ENCODE data around the gene SFT2D1.

- TF ChIP-seq POLR2A (IDR thresholded peaks at IDR 0.05; ENCODE audit: extremely low read depth, insufficient read length): no peak
- TF ChIP-seq, protein P1, sequence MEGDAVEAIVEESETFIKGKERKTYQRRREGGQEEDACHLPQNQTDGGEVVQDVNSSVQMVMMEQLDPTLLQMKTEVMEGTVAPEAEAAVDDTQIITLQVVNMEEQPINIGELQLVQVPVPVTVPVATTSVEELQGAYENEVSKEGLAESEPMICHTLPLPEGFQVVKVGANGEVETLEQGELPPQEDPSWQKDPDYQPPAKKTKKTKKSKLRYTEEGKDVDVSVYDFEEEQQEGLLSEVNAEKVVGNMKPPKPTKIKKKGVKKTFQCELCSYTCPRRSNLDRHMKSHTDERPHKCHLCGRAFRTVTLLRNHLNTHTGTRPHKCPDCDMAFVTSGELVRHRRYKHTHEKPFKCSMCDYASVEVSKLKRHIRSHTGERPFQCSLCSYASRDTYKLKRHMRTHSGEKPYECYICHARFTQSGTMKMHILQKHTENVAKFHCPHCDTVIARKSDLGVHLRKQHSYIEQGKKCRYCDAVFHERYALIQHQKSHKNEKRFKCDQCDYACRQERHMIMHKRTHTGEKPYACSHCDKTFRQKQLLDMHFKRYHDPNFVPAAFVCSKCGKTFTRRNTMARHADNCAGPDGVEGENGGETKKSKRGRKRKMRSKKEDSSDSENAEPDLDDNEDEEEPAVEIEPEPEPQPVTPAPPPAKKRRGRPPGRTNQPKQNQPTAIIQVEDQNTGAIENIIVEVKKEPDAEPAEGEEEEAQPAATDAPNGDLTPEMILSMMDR (IDR thresholded peaks at IDR 0.05; ENCODE audit: low read depth, low read length): no peak
Observed at GRCh38 chr6:166369782-166370181, 27.4 kb upstream of the SFT2D1 start.
